Suprapubic skin (tissue), 3 donors: ENCODE results near the gene IFT20.

Experiments
- EP300 ChIP-seq: sonication (generic); formaldehyde crosslinking; IDR thresholded peaks from one replicate; pipeline ENCODE4 v1.6.1; 2017; ENCODE audit warnings: antibody characterized with exemption
- POLR2A ChIP-seq, 2 donors: fragments of 450-650 bp; IDR thresholded peaks; one replicate each; pipeline ENCODE4 v1.6.1; 2017; ENCODE audit warnings: antibody characterized with exemption in 2 of 2, mild to moderate bottlenecking in 2 of 2, moderate library complexity in 2 of 2
- TF ChIP-seq, protein P1 (sequence below), 2 donors: fragments of 200-600 bp in 1 of 2; fragments of 450-650 bp in 1 of 2; sonication (generic) in 1 of 2; IDR thresholded peaks; one replicate each; pipeline ENCODE4 v1.5.1; 2016 to 2019; ENCODE audit warnings: antibody characterized with exemption in 2 of 2, mild to moderate bottlenecking in 1 of 2, moderate library complexity in 1 of 2

DNA sequence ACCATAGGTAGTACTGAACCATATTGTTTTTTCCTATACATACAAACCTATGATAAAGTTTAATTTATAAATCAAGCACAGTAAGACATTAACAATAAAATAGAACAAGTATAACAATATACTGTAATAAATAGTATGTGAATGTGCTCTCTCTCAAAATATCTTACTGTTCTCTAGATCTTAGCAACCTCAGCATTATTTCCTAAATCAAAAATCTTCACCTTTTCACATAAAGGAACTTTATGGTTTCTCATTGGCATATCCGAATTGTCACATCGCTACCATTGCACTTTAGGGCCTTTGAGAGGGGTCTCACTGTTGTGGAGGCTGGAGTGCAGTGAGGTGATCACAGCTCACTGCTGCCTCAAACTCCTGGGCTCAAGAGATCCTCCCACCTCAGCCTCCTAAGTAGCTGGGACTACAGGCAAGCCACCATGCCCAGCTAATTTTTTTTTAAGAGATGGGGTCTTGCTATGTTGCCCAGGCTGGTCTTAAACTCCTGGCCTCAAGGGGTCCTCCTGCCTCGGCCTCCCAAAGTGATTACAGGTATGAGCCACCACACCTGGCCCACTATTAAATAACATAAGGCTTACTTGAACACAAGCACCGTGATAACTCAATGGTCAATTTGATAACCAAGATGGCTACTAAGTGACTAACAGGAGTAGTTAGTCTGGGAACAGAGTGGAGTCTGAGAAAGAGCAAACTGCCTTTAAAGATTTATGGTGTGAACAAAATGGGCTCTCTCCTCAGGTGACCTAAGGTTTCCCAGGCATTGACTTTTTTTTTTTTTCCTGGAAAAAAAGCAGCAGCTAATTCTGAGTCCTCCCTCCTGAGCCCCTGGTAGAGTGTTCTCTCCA lies 19.2 kb downstream of the IFT20 start:
- TF ChIP-seq EP300: no peak
- TF ChIP-seq, protein P1, sequence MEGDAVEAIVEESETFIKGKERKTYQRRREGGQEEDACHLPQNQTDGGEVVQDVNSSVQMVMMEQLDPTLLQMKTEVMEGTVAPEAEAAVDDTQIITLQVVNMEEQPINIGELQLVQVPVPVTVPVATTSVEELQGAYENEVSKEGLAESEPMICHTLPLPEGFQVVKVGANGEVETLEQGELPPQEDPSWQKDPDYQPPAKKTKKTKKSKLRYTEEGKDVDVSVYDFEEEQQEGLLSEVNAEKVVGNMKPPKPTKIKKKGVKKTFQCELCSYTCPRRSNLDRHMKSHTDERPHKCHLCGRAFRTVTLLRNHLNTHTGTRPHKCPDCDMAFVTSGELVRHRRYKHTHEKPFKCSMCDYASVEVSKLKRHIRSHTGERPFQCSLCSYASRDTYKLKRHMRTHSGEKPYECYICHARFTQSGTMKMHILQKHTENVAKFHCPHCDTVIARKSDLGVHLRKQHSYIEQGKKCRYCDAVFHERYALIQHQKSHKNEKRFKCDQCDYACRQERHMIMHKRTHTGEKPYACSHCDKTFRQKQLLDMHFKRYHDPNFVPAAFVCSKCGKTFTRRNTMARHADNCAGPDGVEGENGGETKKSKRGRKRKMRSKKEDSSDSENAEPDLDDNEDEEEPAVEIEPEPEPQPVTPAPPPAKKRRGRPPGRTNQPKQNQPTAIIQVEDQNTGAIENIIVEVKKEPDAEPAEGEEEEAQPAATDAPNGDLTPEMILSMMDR (IDR thresholded peaks at IDR 0.05): no peak
- no peak for TF ChIP-seq POLR2A (IDR thresholded peaks at IDR 0.05)
